SK-N-MC (cell line): ENCODE results near the gene KAT5.

Source experiments
- EZH2 ChIP-seq: fragments of 200-600 bp; sonication (generic); IDR thresholded peaks from one replicate; pipeline ENCODE4 v1.6.1; 2017; ENCODE audit warnings: antibody characterized with exemption
- POLR2AphosphoS5 ChIP-seq: IDR thresholded peaks from 2 replicates; pipeline ENCODE4 v1.6.1; 2012; ENCODE audit warnings: mild to moderate bottlenecking, low read depth, low read length, borderline replicate concordance

GRCh38 chr11:65730461-65730860 lies 18.4 kb downstream of the KAT5 start:
- TF ChIP-seq POLR2AphosphoS5 (no peak), EZH2 (no peak)
